Neuron (in vitro differentiated cells): ENCODE measurements around the gene PLCXD1.

ENCODE experiments used
- H2AFZ ChIP-seq: one replicate; pipeline ENCODE4 v1.6.1; 2013; ENCODE audit warnings: low read depth, mild to moderate bottlenecking, inconsistent platforms, low read length, moderate library complexity
- H3K27me3 ChIP-seq: one replicate; pipeline ENCODE4 v1.6.1; 2013; ENCODE audit warnings: low read length; ENCODE audit not compliant: insufficient read depth
- H3K36me3 ChIP-seq: one replicate; pipeline ENCODE4 v1.6.1; 2013; ENCODE audit warnings: low read length; ENCODE audit not compliant: insufficient read depth
- H3K4me1 ChIP-seq: one replicate; pipeline ENCODE4 v1.6.1; 2013; ENCODE audit warnings: low read length; ENCODE audit not compliant: insufficient read depth
- H3K4me3 ChIP-seq: 2 replicates; pipeline ENCODE4 v1.5.1; 2013; ENCODE audit warnings: mild to moderate bottlenecking, low read length, moderate library complexity
- H3K9me3 ChIP-seq: one replicate; pipeline ENCODE4 v1.6.1; 2013; ENCODE audit warnings: low read length

The PLCXD1 gene

DNA sequence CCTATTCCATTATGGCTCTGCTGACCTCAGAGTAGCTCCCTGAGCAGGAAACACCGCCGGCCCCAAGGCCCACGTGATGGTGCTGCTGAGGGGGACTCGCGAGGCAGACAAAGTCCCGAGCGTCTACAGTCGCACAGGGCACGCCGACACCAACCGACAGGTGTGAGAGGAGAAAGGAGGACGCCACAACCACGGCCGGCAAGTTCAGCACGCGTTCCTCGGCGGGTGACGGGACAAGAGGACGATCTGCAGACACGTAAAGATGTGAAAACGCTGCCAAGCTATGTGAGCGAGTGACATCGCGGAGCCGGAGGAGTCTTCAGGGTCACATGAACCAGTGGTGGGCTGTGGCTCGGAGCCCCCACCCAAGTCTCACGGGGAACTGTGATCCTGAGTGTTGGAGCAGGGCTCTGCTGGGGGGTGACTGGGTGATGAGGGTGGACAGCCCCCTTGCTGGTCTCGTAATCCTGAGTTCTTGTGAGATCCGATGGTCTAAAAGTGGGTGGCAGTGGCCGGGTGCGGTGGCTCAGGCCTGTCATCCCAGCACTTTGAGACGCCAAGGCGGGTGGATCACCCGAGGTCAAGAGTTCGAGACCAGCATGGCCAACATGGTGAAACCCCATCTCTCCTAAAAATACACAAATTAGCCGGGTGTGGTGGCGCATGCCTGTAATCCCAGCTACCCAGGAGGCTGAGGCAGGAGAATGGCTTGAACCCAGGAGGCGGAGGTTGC lies 71.6 kb downstream of the PLCXD1 start:
- H3K9me3 ChIP-seq: peaks cover 9% of the 10 kb centered on the region
- H3K4me3 ChIP-seq: no peak overlapping the region
- H3K4me1 ChIP-seq: peaks cover 5% of the 10 kb centered on the region
- H2AFZ ChIP-seq: no peak overlapping the region
- H3K36me3 ChIP-seq: peaks cover 10% of the 10 kb centered on the region
- no peaks in the 10 kb centered on the region for H3K27me3 ChIP-seq
